Osteoblast (primary cell): ENCODE results near the gene KCTD5. TPM values are rescaled to one million over a fixed set of nuclear protein-coding genes. Genes with fewer than 3 reads are reported as not detected.
"Not testable (repeated sequence)": the region's sequence is repeated elsewhere in the genome, so short reads cannot be mapped to it uniquely, and the experiment has no call there.

Source experiments
- DNase-seq: peaks from one replicate; pipeline ENCODE4 v3.0.0; 2011; ENCODE audit warnings: low spot score, mixed read lengths; ENCODE audit not compliant: insufficient read length; ENCODE audit errors: missing footprints
- H2AFZ ChIP-seq: 2 replicates; pipeline ENCODE4 v1.6.0; 2011; ENCODE audit warnings: mild to moderate bottlenecking, low read length
- H3K27ac ChIP-seq: 2 replicates; pipeline ENCODE4 v1.5.1; 2011; ENCODE audit warnings: mild to moderate bottlenecking, low read depth, low read length, moderate library complexity
- H3K27me3 ChIP-seq: 2 replicates; pipeline ENCODE4 v1.6.0; 2012; ENCODE audit warnings: mild to moderate bottlenecking, control low read depth, inconsistent platforms, low read length, moderate library complexity; ENCODE audit not compliant: insufficient read depth
- H3K36me3 ChIP-seq: 2 replicates; pipeline ENCODE4 v1.5.1; 2011; ENCODE audit warnings: mild to moderate bottlenecking, low read length, control low read depth, moderate library complexity; ENCODE audit not compliant: insufficient read depth
- H3K4me1 ChIP-seq: 2 replicates; pipeline ENCODE4 v1.5.1; 2011; ENCODE audit warnings: mild to moderate bottlenecking, low read length, control low read depth, moderate library complexity; ENCODE audit not compliant: insufficient read depth
- H3K4me2 ChIP-seq: 2 replicates; pipeline ENCODE4 v1.6.0; 2011; ENCODE audit warnings: mild to moderate bottlenecking, low read length; ENCODE audit not compliant: insufficient read depth
- H3K4me3 ChIP-seq: fragments of 200-600 bp; sonication (generic); 3 replicates; pipeline ENCODE4 v1.5.1; 2012; ENCODE audit warnings: mild to moderate bottlenecking, low read length, inconsistent platforms; ENCODE audit not compliant: insufficient read depth
- H3K79me2 ChIP-seq: 2 replicates; pipeline ENCODE4 v1.6.0; 2012; ENCODE audit warnings: mild to moderate bottlenecking, low read length, control low read depth, inconsistent platforms; ENCODE audit not compliant: insufficient read depth
- H3K9me3 ChIP-seq: 2 replicates; pipeline ENCODE4 v1.5.1; 2011; ENCODE audit warnings: low read depth, low read length, control low read depth
- H4K20me1 ChIP-seq: 2 replicates; pipeline ENCODE4 v1.6.0; 2012; ENCODE audit warnings: mild to moderate bottlenecking, low read length, control low read depth; ENCODE audit not compliant: insufficient read depth
- total RNA-seq: library from RNA; depleted of rRNA; stranded (reverse); fragments of >200 nt; gene quantifications from 2 replicates; pipeline ENCODE4 v1.2.3, GENCODE V29; 2012
- TF ChIP-seq, protein P1 (sequence below): IDR thresholded peaks from 2 replicates; pipeline ENCODE4 v1.5.1; 2011; ENCODE audit warnings: mild to moderate bottlenecking, low read depth, low read length, moderate library complexity; ENCODE audit errors: extremely low read depth

KCTD5 gene
- total RNA-seq, 1 donor: 21.7 TPM

DNA sequence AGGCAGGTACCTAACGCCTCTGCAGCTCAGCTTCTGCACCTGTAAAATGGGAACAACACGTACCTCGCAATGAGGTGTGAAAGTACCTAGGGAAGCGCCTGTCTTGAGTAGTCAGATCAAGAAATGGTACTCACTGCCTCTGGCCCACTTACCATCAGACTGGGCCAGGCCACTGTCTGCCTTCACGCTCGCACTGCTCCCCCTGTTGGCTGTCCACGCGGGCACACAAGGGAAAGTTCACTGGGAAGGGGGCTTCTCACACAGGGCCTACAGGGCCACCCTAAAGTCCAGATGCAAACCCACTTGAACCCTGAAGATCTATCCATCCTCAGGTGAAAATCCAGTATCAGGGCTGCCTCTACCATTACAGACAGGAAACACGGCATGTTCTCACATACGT, 11.1 kb upstream of the KCTD5 start:
- not testable (repeated sequence) for H3K27me3 ChIP-seq, H3K4me1 ChIP-seq, H2AFZ ChIP-seq, H3K9me3 ChIP-seq, H3K4me2 ChIP-seq, DNase-seq, H4K20me1 ChIP-seq, H3K27ac ChIP-seq, H3K4me3 ChIP-seq, H3K36me3 ChIP-seq
- peaks cover 16% of the 10 kb centered on the region for H3K79me2 ChIP-seq
- TF ChIP-seq, protein P1, sequence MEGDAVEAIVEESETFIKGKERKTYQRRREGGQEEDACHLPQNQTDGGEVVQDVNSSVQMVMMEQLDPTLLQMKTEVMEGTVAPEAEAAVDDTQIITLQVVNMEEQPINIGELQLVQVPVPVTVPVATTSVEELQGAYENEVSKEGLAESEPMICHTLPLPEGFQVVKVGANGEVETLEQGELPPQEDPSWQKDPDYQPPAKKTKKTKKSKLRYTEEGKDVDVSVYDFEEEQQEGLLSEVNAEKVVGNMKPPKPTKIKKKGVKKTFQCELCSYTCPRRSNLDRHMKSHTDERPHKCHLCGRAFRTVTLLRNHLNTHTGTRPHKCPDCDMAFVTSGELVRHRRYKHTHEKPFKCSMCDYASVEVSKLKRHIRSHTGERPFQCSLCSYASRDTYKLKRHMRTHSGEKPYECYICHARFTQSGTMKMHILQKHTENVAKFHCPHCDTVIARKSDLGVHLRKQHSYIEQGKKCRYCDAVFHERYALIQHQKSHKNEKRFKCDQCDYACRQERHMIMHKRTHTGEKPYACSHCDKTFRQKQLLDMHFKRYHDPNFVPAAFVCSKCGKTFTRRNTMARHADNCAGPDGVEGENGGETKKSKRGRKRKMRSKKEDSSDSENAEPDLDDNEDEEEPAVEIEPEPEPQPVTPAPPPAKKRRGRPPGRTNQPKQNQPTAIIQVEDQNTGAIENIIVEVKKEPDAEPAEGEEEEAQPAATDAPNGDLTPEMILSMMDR: peak; percentile 33

DNA sequence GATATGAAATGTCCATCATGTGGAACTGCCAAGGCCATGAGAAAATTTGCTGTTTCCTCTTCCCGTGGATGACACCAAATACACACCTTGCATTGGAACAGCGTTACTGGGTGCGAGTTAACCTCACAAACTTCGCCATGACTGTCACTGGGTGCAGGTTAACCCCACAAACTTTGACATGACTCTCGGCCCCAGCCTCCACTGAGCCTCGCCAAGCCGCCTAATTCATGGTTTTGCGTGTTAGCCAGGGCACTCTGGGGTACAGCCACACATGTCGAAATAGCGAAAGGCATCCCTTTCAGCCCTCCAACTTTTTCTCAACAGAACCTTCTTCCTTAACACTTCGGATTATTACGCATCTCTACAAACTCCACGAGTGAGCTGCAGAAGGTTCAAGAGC, 10.6 kb upstream of the KCTD5 start:
- TF ChIP-seq, protein P1: no peak

DNA sequence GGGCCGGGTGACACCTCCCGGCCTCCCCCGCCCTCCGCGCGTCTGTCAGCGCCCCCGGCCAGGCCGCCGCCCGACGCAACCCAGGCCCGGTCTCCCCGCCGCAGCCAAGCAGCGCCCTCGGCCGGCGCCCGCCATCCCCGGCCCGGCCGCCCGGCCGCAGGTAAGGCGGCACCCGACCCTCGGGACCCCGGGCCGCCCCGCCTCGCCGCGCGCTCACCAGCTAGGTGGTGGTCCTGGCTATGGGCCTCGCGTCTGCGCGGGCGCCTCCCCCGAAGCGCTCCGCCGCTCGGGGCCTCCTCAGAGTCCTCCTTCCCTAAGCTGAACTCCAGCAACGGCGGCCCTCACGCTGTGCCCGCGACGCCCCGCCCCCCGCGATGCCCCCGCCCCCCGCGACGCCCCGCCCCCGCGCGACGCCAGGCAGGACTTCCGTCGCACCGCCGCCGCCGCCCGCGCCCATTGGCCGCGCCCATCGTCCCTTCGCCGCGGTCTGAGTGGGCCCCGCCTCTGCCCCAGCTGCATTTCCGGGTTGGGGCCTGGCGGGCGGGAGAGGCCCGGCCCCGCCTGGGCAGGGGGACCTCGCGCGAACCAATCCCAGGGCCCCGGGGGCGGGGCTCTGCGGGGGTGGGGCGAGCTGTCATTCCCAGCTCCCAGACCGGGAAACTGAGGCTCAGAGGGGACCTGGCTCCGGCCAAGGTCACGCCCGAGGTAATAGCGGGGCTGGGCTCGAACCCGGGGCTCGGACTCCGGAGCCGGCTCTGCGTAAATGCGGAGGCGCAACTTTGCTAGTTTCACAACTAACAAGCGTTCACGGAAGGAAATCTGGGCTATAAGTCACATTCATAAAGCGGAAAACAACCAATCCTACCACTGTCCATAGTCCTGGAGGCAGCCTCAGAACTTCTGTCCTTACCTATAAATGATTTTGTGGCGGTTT, 9.0 kb upstream of the KCTD5 start:
- H3K4me2 ChIP-seq: peak overlapping the region; percentile 91
- H3K36me3 ChIP-seq: no peaks in the 10 kb centered on the region
- H3K4me3 ChIP-seq: peak overlapping the region; percentile 83
- H4K20me1 ChIP-seq: peaks cover 5% of the 10 kb centered on the region
- peaks cover 16% of the 10 kb centered on the region for H3K79me2 ChIP-seq
- H3K4me1 ChIP-seq: no peaks in the 10 kb centered on the region
- no peaks in the 10 kb centered on the region for H3K9me3 ChIP-seq
- H3K27ac ChIP-seq: no peak overlapping the region
- peak overlapping the region; percentile 90 for H2AFZ ChIP-seq
- peak; percentile 100 for DNase-seq
- H3K27me3 ChIP-seq: no peaks in the 10 kb centered on the region
- TF ChIP-seq, protein P1: no peak

More for the DNA sequence above, 10.6 kb upstream of the KCTD5 start:
- peak overlapping the region; percentile 82 for H3K4me2 ChIP-seq
- H3K36me3 ChIP-seq: peaks cover 4% of the 10 kb centered on the region
- no peak overlapping the region for H3K27ac ChIP-seq
- peaks cover 16% of the 10 kb centered on the region for H3K79me2 ChIP-seq
- H2AFZ ChIP-seq: no peak overlapping the region
- H3K4me1 ChIP-seq: no peaks in the 10 kb centered on the region
- peak overlapping the region; percentile 11 for H3K4me3 ChIP-seq
- no peaks in the 10 kb centered on the region for H3K9me3 ChIP-seq
- no peaks in the 10 kb centered on the region for H3K27me3 ChIP-seq
- DNase-seq: no peak
- peaks cover 5% of the 10 kb centered on the region for H4K20me1 ChIP-seq

DNA sequence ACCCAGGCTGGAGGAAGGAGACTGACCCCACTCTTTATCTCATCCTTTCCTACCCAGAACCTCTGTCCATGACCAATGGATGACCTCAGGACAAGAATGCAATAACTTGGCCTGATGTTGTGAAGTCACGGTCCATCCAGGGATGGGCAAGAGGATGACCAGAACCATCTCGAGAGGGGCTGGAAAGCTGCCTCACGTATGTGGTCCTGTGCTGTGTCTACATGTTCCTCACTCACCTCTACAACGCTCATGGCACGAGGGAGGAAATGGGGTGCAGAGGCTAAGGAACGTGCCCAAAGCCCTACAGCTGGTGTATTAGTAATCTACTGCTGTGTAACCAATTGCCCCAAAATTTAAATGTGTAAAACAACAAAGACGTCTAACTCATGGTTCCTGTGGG, 7.3 kb upstream of the KCTD5 start:
- H4K20me1 ChIP-seq: peaks cover 5% of the 10 kb centered on the region
- no peaks in the 10 kb centered on the region for H3K36me3 ChIP-seq
- no peak overlapping the region for H3K4me2 ChIP-seq
- TF ChIP-seq, protein P1: no peak
- no peak overlapping the region for H3K4me3 ChIP-seq
- peaks cover 16% of the 10 kb centered on the region for H3K79me2 ChIP-seq
- DNase-seq: no peak
- no peak overlapping the region for H3K27ac ChIP-seq
- H3K27me3 ChIP-seq: no peaks in the 10 kb centered on the region
- H3K4me1 ChIP-seq: no peaks in the 10 kb centered on the region
- no peak overlapping the region for H2AFZ ChIP-seq
- no peaks in the 10 kb centered on the region for H3K9me3 ChIP-seq
